NCI-H187 (cell line): ENCODE measurements around the gene MAPK4.
A peak's percentile ranks its signal among the peaks of the same experiment; 100 is the strongest.

ENCODE experiments used
- DNase-seq, 2 experiments: peaks; one replicate each; lab custom pipeline; 2025; lab: John Stamatoyannopoulos, UW

The MAPK4 gene

GRCh38 chr18:50623694-50624352 lies 63.9 kb downstream of the MAPK4 start:
- DNase-seq, result no peak

- DNase-seq, result no peak
Measured at GRCh38 chr18:50624981-50625380, 65.1 kb downstream of the MAPK4 start.

GRCh38 chr18:50626317-50626716 lies 66.4 kb downstream of the MAPK4 start:
- DNase-seq, result no peak

- DNase-seq, result no peak
Measured at GRCh38 chr18:50627594-50628532, 68.0 kb downstream of the MAPK4 start.

GRCh38 chr18:50628533-50628905 lies 68.6 kb downstream of the MAPK4 start:
- DNase-seq, result no peak

GRCh38 chr18:50629148-50629631 lies 69.3 kb downstream of the MAPK4 start:
- DNase-seq, result peak; percentile 72 to 80

- no peak for DNase-seq
Measured at GRCh38 chr18:50630895-50631294, 71.0 kb downstream of the MAPK4 start.

GRCh38 chr18:50632895-50633515 lies 73.1 kb downstream of the MAPK4 start:
- no peak for DNase-seq

- DNase-seq, result no peak
Measured at GRCh38 chr18:50633992-50634391, 74.1 kb downstream of the MAPK4 start.

- no peak for DNase-seq
Measured at GRCh38 chr18:50636366-50637057, 76.6 kb downstream of the MAPK4 start.

GRCh38 chr18:50638016-50638883 lies 78.4 kb downstream of the MAPK4 start:
- DNase-seq, result no peak

GRCh38 chr18:50638884-50639420 lies 79.1 kb downstream of the MAPK4 start:
- no peak for DNase-seq

GRCh38 chr18:50639711-50640110 lies 79.8 kb downstream of the MAPK4 start:
- no peak for DNase-seq

- DNase-seq, result no peak
Measured at GRCh38 chr18:50642439-50642838, 82.6 kb downstream of the MAPK4 start.

- DNase-seq, result no peak
Measured at GRCh38 chr18:50644146-50644545, 84.3 kb downstream of the MAPK4 start.

GRCh38 chr18:50644807-50645206 lies 84.9 kb downstream of the MAPK4 start:
- no peak for DNase-seq

GRCh38 chr18:50647237-50647636 lies 87.3 kb downstream of the MAPK4 start:
- no peak for DNase-seq

- DNase-seq, result no peak
Measured at GRCh38 chr18:50647792-50648191, 87.9 kb downstream of the MAPK4 start.

- no peak for DNase-seq
Measured at GRCh38 chr18:50649821-50650220, 89.9 kb downstream of the MAPK4 start.

- no peak for DNase-seq
Measured at GRCh38 chr18:50651334-50651733, 91.4 kb downstream of the MAPK4 start.
